SK-N-SH treated with all-trans-retinoic acid at 6 μM for 48 hours (cell line): ENCODE results near the gene FARP1.

ENCODE experiments used
- ATAC-seq: fragments of 200-7000 bp; cut with Tn5 transposase; 3 replicates; pipeline ENCODE4 v1.9.1; 2020; ENCODE audit warnings: mild to moderate bottlenecking, moderate library complexity
- BACH2 ChIP-seq: fragments of 250-450 bp; sonication (Bioruptor Pico); IDR thresholded peaks from 2 replicates; pipeline ENCODE4 v1.9.0; 2021; ENCODE audit warnings: mild to moderate bottlenecking, borderline replicate concordance
- CSDC2 ChIP-seq: fragments of 250-450 bp; sonication (Bioruptor Pico); IDR thresholded peaks from 2 replicates; pipeline ENCODE4 v1.5.0; 2020; ENCODE audit warnings: mild to moderate bottlenecking, moderate library complexity
- ESRRG ChIP-seq: fragments of 250-450 bp; sonication (Bioruptor Pico); IDR thresholded peaks from 2 replicates; pipeline ENCODE4 v1.6.1; 2021; ENCODE audit warnings: mild to moderate bottlenecking
- GLIS3 ChIP-seq: fragments of 250-450 bp; sonication (Bioruptor Pico); IDR thresholded peaks from 2 replicates; pipeline ENCODE4 v1.5.0; 2020; ENCODE audit warnings: mild to moderate bottlenecking, moderate library complexity
- ISL1 ChIP-seq: fragments of 250-450 bp; sonication (Bioruptor Pico); IDR thresholded peaks from 2 replicates; pipeline ENCODE4 v2.1.2; 2022; ENCODE audit warnings: mild to moderate bottlenecking, moderate library complexity
- OSR1 ChIP-seq: fragments of 250-450 bp; sonication (Bioruptor Pico); IDR thresholded peaks from 2 replicates; pipeline ENCODE4 v1.8.0; 2022; ENCODE audit warnings: moderate library complexity, mild to moderate bottlenecking, inconsistent platforms
- PPARA ChIP-seq: fragments of 250-450 bp; sonication (Bioruptor Pico); IDR thresholded peaks from 2 replicates; pipeline ENCODE4 v1.5.0; 2020; ENCODE audit warnings: mild to moderate bottlenecking, borderline replicate concordance
- RARB ChIP-seq: fragments of 250-450 bp; sonication (Bioruptor Pico); IDR thresholded peaks from 2 replicates; pipeline ENCODE4 v1.8.0; 2021; ENCODE audit warnings: mild to moderate bottlenecking, moderate library complexity
- SNAI2 ChIP-seq: fragments of 250-450 bp; sonication (Bioruptor Pico); IDR thresholded peaks from 2 replicates; pipeline ENCODE4 v1.5.0; 2020; ENCODE audit warnings: mild to moderate bottlenecking, moderate library complexity
- TOX ChIP-seq: fragments of 250-450 bp; sonication (Bioruptor Pico); IDR thresholded peaks from 2 replicates; pipeline ENCODE4 v1.8.0; 2021; ENCODE audit warnings: mild to moderate bottlenecking, moderate library complexity, borderline replicate concordance
- ZC3H10 ChIP-seq: fragments of 250-450 bp; sonication (Bioruptor Pico); IDR thresholded peaks from 2 replicates; pipeline ENCODE4 v1.5.1; 2021; ENCODE audit warnings: mild to moderate bottlenecking, moderate library complexity
- ZFP3 ChIP-seq: fragments of 250-450 bp; sonication (Bioruptor Pico); IDR thresholded peaks from 2 replicates; pipeline ENCODE4 v1.5.0; 2020; ENCODE audit warnings: mild to moderate bottlenecking, moderate library complexity
- ZFP30 ChIP-seq: fragments of 450-650 bp; formaldehyde crosslinking; IDR thresholded peaks from 2 replicates; pipeline ENCODE4 v1.5.0; 2022; ENCODE audit warnings: mild to moderate bottlenecking, moderate library complexity
- ZNF565 ChIP-seq: fragments of 450-650 bp; formaldehyde crosslinking; conservative IDR thresholded peaks from 2 replicates; pipeline ENCODE4 v1.5.0; 2020; ENCODE audit warnings: low read depth, mild to moderate bottlenecking, moderate library complexity
- ZNF8 ChIP-seq: fragments of 450-650 bp; formaldehyde crosslinking; IDR thresholded peaks from 2 replicates; pipeline ENCODE4 v1.5.0; 2020; ENCODE audit warnings: mild to moderate bottlenecking, moderate library complexity
- TF ChIP-seq, protein P1 (sequence below): fragments of 250-450 bp; sonication (Bioruptor Pico); IDR thresholded peaks from 2 replicates; pipeline ENCODE4 v1.5.1; 2021; ENCODE audit warnings: mild to moderate bottlenecking, moderate library complexity
- TF ChIP-seq, protein P2 (sequence below): fragments of 250-450 bp; sonication (Bioruptor Pico); IDR thresholded peaks from 2 replicates; pipeline ENCODE4 v1.5.1; 2020; ENCODE audit warnings: low read depth, mild to moderate bottlenecking, moderate library complexity
- TF ChIP-seq, protein P3 (sequence below): fragments of 250-450 bp; sonication (Bioruptor Pico); IDR thresholded peaks from 2 replicates; pipeline ENCODE4 v1.8.0; 2021; ENCODE audit warnings: low read depth, mild to moderate bottlenecking, moderate library complexity, borderline replicate concordance
- TF ChIP-seq, protein P4 (sequence below): fragments of 250-450 bp; sonication (Bioruptor Pico); IDR thresholded peaks from 2 replicates; pipeline ENCODE4 v1.8.0; 2020; ENCODE audit warnings: mild to moderate bottlenecking, moderate library complexity, borderline replicate concordance

The FARP1 gene

DNA sequence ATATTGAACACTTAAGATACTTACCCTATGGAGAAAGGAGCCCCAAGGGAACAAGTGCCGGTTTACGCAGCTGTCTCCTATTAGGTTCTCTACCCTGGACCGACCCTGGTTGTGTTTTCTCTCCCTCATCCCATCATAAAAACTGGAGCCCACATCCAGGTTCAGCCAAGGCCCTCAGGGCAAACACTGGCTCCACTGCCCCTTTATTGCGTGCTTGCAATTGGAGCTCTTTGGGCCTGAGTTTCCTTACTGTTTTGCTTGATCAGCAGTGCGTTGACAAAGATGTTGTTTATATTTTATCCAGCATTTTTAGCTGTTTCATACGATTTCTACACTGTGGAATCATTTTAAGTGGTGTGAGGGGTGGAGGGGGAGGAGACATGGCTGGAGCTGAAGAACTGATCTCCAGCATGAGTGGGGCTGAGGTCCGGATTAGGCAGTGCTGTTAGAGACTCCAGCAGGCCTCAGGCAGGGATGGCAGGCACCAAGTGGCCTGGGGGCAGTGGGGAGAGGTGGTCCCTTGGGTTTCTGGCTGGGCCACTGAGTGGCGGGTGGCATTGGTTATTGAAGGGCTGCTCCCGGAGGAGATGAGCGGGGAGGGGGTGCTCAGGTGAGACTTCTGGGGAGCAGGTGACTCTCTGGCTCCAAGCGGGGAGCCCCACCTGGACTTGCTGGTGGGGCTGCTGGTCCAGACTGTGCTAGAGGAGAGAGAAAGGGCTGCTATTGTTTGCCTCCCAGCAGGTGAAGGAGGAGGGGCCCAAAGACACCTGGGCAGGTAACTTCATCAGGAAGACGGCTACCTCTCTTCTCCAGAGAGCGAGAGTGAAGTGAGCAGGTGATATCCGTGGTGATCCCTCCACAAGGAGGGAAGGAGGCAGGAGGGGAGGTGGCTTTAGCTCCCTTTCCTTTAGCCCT lies 96.5 kb downstream of the FARP1 start:
- ATAC-seq: no peak
- TF ChIP-seq CSDC2 (CRISPR knock-in tag) (no peak), RARB (CRISPR knock-in tag) (no peak), ZFP3 (CRISPR knock-in tag) (no peak), SNAI2 (no peak)
- TF ChIP-seq, protein P1, sequence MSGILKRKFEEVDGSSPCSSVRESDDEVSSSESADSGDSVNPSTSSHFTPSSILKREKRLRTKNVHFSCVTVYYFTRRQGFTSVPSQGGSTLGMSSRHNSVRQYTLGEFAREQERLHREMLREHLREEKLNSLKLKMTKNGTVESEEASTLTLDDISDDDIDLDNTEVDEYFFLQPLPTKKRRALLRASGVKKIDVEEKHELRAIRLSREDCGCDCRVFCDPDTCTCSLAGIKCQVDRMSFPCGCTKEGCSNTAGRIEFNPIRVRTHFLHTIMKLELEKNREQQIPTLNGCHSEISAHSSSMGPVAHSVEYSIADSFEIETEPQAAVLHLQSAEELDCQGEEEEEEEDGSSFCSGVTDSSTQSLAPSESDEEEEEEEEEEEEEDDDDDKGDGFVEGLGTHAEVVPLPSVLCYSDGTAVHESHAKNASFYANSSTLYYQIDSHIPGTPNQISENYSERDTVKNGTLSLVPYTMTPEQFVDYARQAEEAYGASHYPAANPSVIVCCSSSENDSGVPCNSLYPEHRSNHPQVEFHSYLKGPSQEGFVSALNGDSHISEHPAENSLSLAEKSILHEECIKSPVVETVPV (CRISPR knock-in tag): no peak
- TF ChIP-seq, protein P2, sequence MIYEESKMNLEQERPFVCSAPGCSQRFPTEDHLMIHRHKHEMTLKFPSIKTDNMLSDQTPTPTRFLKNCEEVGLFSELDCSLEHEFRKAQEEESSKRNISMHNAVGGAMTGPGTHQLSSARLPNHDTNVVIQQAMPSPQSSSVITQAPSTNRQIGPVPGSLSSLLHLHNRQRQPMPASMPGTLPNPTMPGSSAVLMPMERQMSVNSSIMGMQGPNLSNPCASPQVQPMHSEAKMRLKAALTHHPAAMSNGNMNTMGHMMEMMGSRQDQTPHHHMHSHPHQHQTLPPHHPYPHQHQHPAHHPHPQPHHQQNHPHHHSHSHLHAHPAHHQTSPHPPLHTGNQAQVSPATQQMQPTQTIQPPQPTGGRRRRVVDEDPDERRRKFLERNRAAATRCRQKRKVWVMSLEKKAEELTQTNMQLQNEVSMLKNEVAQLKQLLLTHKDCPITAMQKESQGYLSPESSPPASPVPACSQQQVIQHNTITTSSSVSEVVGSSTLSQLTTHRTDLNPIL (CRISPR knock-in tag): no peak

DNA sequence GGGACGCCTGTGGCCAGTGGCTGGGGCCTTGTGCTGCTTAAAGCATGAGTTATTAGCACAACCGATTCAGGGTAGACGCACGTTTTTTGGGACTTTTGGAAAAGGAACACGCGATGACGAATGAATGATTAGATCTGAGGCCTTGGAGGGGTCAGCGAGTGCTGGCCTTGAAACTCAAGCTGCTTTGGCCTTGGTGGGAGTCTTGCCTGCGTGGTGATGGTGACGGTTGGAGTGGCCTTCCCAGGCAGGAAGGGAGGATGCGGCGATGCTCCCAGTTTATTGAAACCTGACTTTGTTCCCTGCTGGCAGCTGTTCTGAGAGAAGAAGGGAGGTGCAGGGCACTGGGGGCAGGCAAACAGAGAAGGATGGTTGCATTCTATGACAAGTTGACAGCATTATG lies 97.2 kb downstream of the FARP1 start:
- TF ChIP-seq CSDC2 (CRISPR knock-in tag) (no peak), ZNF565 (CRISPR knock-in tag) (no peak), ZFP30 (CRISPR knock-in tag) (no peak), OSR1 (CRISPR knock-in tag) (no peak), GLIS3 (no peak), BACH2 (CRISPR knock-in tag) (no peak), ZNF8 (CRISPR knock-in tag) (no peak), TOX (CRISPR knock-in tag) (no peak), ZC3H10 (CRISPR knock-in tag) (no peak)
- TF ChIP-seq, protein P2 (CRISPR knock-in tag): no peak
- TF ChIP-seq, protein P3, sequence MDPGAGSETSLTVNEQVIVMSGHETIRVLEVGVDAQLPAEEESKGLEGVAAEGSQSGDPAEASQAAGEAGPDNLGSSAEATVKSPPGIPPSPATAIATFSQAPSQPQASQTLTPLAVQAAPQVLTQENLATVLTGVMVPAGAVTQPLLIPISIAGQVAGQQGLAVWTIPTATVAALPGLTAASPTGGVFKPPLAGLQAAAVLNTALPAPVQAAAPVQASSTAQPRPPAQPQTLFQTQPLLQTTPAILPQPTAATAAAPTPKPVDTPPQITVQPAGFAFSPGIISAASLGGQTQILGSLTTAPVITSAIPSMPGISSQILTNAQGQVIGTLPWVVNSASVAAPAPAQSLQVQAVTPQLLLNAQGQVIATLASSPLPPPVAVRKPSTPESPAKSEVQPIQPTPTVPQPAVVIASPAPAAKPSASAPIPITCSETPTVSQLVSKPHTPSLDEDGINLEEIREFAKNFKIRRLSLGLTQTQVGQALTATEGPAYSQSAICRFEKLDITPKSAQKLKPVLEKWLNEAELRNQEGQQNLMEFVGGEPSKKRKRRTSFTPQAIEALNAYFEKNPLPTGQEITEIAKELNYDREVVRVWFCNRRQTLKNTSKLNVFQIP (CRISPR knock-in tag): no peak
- TF ChIP-seq, protein P1 (CRISPR knock-in tag): no peak
- ATAC-seq: no peak

DNA sequence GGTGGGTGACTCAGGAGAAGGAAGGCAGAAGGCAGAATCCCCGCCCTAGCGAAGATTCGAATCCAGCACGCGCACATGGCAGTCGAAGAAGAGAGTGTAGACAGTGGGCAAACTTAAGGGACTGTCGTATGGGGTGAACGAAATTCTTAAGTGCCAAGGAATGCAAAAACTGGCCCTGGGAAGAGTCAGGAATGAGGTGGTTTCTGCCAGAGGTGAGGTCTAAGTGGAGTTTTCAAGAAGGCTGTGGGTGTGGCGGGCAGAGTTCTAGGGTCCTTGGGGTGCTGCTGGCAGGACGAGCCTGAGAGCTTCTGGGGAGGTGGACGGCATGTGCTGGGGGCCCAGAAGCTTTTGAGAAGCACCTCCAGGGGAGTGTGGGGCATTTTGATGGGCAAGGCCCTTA lies 98.1 kb downstream of the FARP1 start:
- TF ChIP-seq GLIS3 (no peak), CSDC2 (CRISPR knock-in tag) (no peak), ISL1 (CRISPR knock-in tag) (no peak), ZNF8 (CRISPR knock-in tag) (no peak), SNAI2 (no peak), ESRRG (CRISPR knock-in tag) (no peak), PPARA (CRISPR knock-in tag) (no peak), ZNF565 (CRISPR knock-in tag) (no peak), ZFP3 (CRISPR knock-in tag) (no peak)
- TF ChIP-seq, protein P1 (CRISPR knock-in tag): no peak
- TF ChIP-seq, protein P4, sequence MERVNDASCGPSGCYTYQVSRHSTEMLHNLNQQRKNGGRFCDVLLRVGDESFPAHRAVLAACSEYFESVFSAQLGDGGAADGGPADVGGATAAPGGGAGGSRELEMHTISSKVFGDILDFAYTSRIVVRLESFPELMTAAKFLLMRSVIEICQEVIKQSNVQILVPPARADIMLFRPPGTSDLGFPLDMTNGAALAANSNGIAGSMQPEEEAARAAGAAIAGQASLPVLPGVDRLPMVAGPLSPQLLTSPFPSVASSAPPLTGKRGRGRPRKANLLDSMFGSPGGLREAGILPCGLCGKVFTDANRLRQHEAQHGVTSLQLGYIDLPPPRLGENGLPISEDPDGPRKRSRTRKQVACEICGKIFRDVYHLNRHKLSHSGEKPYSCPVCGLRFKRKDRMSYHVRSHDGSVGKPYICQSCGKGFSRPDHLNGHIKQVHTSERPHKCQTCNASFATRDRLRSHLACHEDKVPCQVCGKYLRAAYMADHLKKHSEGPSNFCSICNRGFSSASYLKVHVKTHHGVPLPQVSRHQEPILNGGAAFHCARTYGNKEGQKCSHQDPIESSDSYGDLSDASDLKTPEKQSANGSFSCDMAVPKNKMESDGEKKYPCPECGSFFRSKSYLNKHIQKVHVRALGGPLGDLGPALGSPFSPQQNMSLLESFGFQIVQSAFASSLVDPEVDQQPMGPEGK (CRISPR knock-in tag): no peak
- TF ChIP-seq, protein P2 (CRISPR knock-in tag): no peak
- ATAC-seq: no peak
